ENCODE data around the gene SP8. TPM values are rescaled to one million over a fixed set of nuclear protein-coding genes. Genes with fewer than 3 reads are reported as not detected.

The SP8 gene
- total and polyA plus RNA-seq, 8 donors, result not detected

GRCh38 chr7:20796500-20796899 lies 9.8 kb upstream of the SP8 start:
- whole genome bisulfite sequencing, 5 donors, result 10 to 18% (median 14%) methylated on average over 6 of the region's 6 CpGs
- H3K4me3 ChIP-seq, result no peak overlapping the region
- TF ChIP-seq POLR2A (IDR thresholded peaks at IDR 0.05) (no peak), CTCF (IDR thresholded peaks at IDR 0.05) (no peak), POLR2AphosphoS5 (IDR thresholded peaks at IDR 0.05) (no peak), EP300 (IDR thresholded peaks at IDR 0.05) (no peak)

GRCh38 chr7:20795881-20796280 lies 9.2 kb upstream of the SP8 start:
- 10 to 13% (median 10%) methylated on average over 5 of the region's 5 CpGs for WGBS, 5 donors
- Histone ChIP-seq H3K36me3 (no peaks in the 10 kb centered on the region), H3K27me3 (peaks cover 56 to 99% (median 86%) of the 10 kb centered on the region in 3 donors), H3K9me3 (peaks cover 0 to 21% (median 2%) of the 10 kb centered on the region in 4 donors), H3K4me3 (no peak overlapping the region), H3K27ac (no peak overlapping the region), H3K4me1 (peaks cover 14 to 30% (median 24%) of the 10 kb centered on the region in 4 donors)
- TF ChIP-seq EP300 (IDR thresholded peaks at IDR 0.05), result no peak
- no peak for TF ChIP-seq POLR2AphosphoS5 (IDR thresholded peaks at IDR 0.05)
- TF ChIP-seq CTCF (IDR thresholded peaks at IDR 0.05), result no peak
- TF ChIP-seq POLR2A (IDR thresholded peaks at IDR 0.05), result no peak
- no peak for DNase-seq
- intact Hi-C loops (cut with DNase I; ENCODE audit: low total_unique reads), result loop anchor here (10.0 kb wide), 1 partner anchor 459 kb away; no protein-coding TSS in a partner anchor

More at GRCh38 chr7:20796500-20796899, 9.8 kb upstream of the SP8 start:
- intact Hi-C loops (cut with DNase I; ENCODE audit: low total_unique reads), result loop anchor here (10.0 kb wide), 1 partner anchor 458 kb away; no protein-coding TSS in a partner anchor
- Histone ChIP-seq H3K4me1 (peaks cover 14 to 27% (median 21%) of the 10 kb centered on the region in 4 donors), H3K9me3 (peaks cover 0 to 21% (median 2%) of the 10 kb centered on the region in 4 donors), H3K27ac (no peak overlapping the region), H3K27me3 (peaks cover 54 to 98% (median 84%) of the 10 kb centered on the region in 3 donors), H3K36me3 (no peaks in the 10 kb centered on the region)
- DNase-seq, result peak in 1 of 2 donors; percentile 16

- intact Hi-C loops (cut with DNase I; ENCODE audit: low total_unique reads), result loop anchor here (10.0 kb wide), 1 partner anchor 459 kb away; no protein-coding TSS in a partner anchor
- TF ChIP-seq EP300 (IDR thresholded peaks at IDR 0.05) (no peak), CTCF (IDR thresholded peaks at IDR 0.05) (no peak), POLR2A (IDR thresholded peaks at IDR 0.05) (no peak), POLR2AphosphoS5 (IDR thresholded peaks at IDR 0.05) (no peak)
- Histone ChIP-seq H3K4me1 (peaks cover 14 to 32% (median 26%) of the 10 kb centered on the region in 4 donors), H3K27me3 (peaks cover 58 to 100% (median 91%) of the 10 kb centered on the region in 3 donors), H3K36me3 (no peaks in the 10 kb centered on the region), H3K4me3 (no peak overlapping the region), H3K27ac (no peak overlapping the region), H3K9me3 (peaks cover 0 to 21% (median 2%) of the 10 kb centered on the region in 4 donors)
- DNase-seq, result peak in 1 of 2 donors; percentile 2
- WGBS, 5 donors, result 16 to 31% (median 20%) methylated on average over 10 of the region's 10 CpGs
Measured at GRCh38 chr7:20795361-20795760, 8.7 kb upstream of the SP8 start.

- Histone ChIP-seq H3K27ac (no peak overlapping the region), H3K4me3 (no peak overlapping the region), H3K27me3 (peaks cover 61 to 100% (median 94%) of the 10 kb centered on the region in 3 donors), H3K36me3 (no peaks in the 10 kb centered on the region), H3K9me3 (peaks cover 0 to 21% (median 2%) of the 10 kb centered on the region in 4 donors), H3K4me1 (peaks cover 14 to 32% (median 26%) of the 10 kb centered on the region in 4 donors)
- 6 to 18% (median 13%) methylated on average over 11 to 13 of the region's 13 CpGs for WGBS, 5 donors
- TF ChIP-seq CTCF (IDR thresholded peaks at IDR 0.05) (no peak), POLR2A (IDR thresholded peaks at IDR 0.05) (no peak), EP300 (IDR thresholded peaks at IDR 0.05) (no peak), POLR2AphosphoS5 (IDR thresholded peaks at IDR 0.05) (no peak)
- DNase-seq, result peak in 1 of 2 donors; percentile 2
- intact Hi-C loops (cut with DNase I; ENCODE audit: low total_unique reads), result loop anchor here (10.0 kb wide), 1 partner anchor 460 kb away; no protein-coding TSS in a partner anchor
Measured at GRCh38 chr7:20794676-20795075, 8.0 kb upstream of the SP8 start.

Data from stomach (tissue), 9 donors.